Activated T-cell treated with anti-CD3 and anti-CD28 coated beads for 24 hours (primary cell): ENCODE results near the gene SH2D3C.
A peak's percentile ranks its signal among the peaks of the same experiment; 100 is the strongest.
"Not testable (repeated sequence)": the region's sequence is repeated elsewhere in the genome, so short reads cannot be mapped to it uniquely, and the experiment has no call there.

Source experiments
- DNase-seq: peaks from one replicate; pipeline ENCODE4 v3.0.0-alpha.2; 2020; ENCODE audit warnings: low read depth

SH2D3C gene

GRCh38 chr9:127783111-127784008 is 4.9 kb upstream of the SH2D3C start:
- peak; percentile 57 for DNase-seq

- DNase-seq = no peak
Measured at GRCh38 chr9:127781806-127782205, 3.3 kb upstream of the SH2D3C start.

GRCh38 chr9:127780909-127781308 is 2.4 kb upstream of the SH2D3C start:
- not testable (repeated sequence) for DNase-seq

GRCh38 chr9:127780126-127780885 is 1.8 kb upstream of the SH2D3C start:
- DNase-seq = no peak

- peak; percentile 52 for DNase-seq
Measured at GRCh38 chr9:127779136-127779981, 893 bp upstream of the SH2D3C start.

GRCh38 chr9:127777368-127777980 is 992 bp downstream of the SH2D3C start:
- DNase-seq = no peak

- no peak for DNase-seq
Measured at GRCh38 chr9:127776924-127777289, 1.6 kb downstream of the SH2D3C start.

GRCh38 chr9:127776195-127776923 is 2.1 kb downstream of the SH2D3C start:
- peak; percentile 62 for DNase-seq

- DNase-seq = no peak
Measured at GRCh38 chr9:127773981-127774380, 4.5 kb downstream of the SH2D3C start.

GRCh38 chr9:127773272-127773671 is 5.2 kb downstream of the SH2D3C start:
- DNase-seq = no peak

- no peak for DNase-seq
Measured at GRCh38 chr9:127772603-127773002, 5.9 kb downstream of the SH2D3C start.

GRCh38 chr9:127771570-127772189 is 6.8 kb downstream of the SH2D3C start:
- DNase-seq = no peak

GRCh38 chr9:127770905-127771569 is 7.4 kb downstream of the SH2D3C start:
- DNase-seq = peak; percentile 95

GRCh38 chr9:127770583-127770904 is 7.9 kb downstream of the SH2D3C start:
- no peak for DNase-seq

GRCh38 chr9:127769929-127770582 is 8.4 kb downstream of the SH2D3C start:
- DNase-seq = no peak

- no peak for DNase-seq
Measured at GRCh38 chr9:127769101-127769500, 9.4 kb downstream of the SH2D3C start.

- DNase-seq = no peak
Measured at GRCh38 chr9:127768698-127769097, 9.8 kb downstream of the SH2D3C start.

GRCh38 chr9:127767909-127768331 is 10.5 kb downstream of the SH2D3C start:
- no peak for DNase-seq

GRCh38 chr9:127767410-127767809 is 11.1 kb downstream of the SH2D3C start:
- DNase-seq = no peak

- no peak for DNase-seq
Measured at GRCh38 chr9:127765418-127765817, 13.0 kb downstream of the SH2D3C start.
